AG04450 (cell line): ENCODE data around the gene MRPL46. TPM values are rescaled to one million over a fixed set of nuclear protein-coding genes. Genes with fewer than 3 reads are reported as not detected.

Experiments used
- CTCF ChIA-PET: fragments of 300-600, 350-600 bp; formaldehyde crosslinking; extraction: SDS; loops from one replicate; lab custom pipeline; 2022; ENCODE audit warnings: antibody characterized with exemption, inconsistent platforms; lab: Charles Lee
- POLR2A ChIA-PET: fragments of 350-600 bp; formaldehyde crosslinking; extraction: SDS; loops from one replicate; lab custom pipeline; 2021; ENCODE audit warnings: antibody characterized with exemption, inconsistent platforms; lab: Yijun Ruan, JAX
- DNase-seq: peaks from one replicate; pipeline ENCODE4 v3.0.0-alpha.2; 2011; ENCODE audit warnings: low read depth, low spot score
- H3K27ac ChIP-seq: one replicate; pipeline ENCODE4 v1.5.1; 2012; ENCODE audit warnings: low read depth, low read length, control low read depth
- H3K27me3 ChIP-seq: one replicate; pipeline ENCODE4 v1.6.0; 2012; ENCODE audit warnings: low read length; ENCODE audit not compliant: control insufficient read depth, insufficient read depth
- H3K4me3 ChIP-seq: 2 replicates; pipeline ENCODE4 v1.5.1; 2011; ENCODE audit warnings: mild to moderate bottlenecking, low read depth, low read length, control low read depth
- H3K9me3 ChIP-seq: 2 replicates; pipeline ENCODE4 v1.5.1; 2012; ENCODE audit warnings: low read length; ENCODE audit not compliant: control insufficient read depth, insufficient read depth
- CTCF ChIP-seq: IDR thresholded peaks from 2 replicates; pipeline ENCODE4 v1.5.1; 2011; ENCODE audit warnings: low read depth, low read length, control low read depth, inconsistent platforms
- polyA plus RNA-seq: library from polyadenylated mRNA; depleted of rRNA; stranded (reverse); fragments of >200 nt; gene quantifications from 2 replicates; pipeline ENCODE4 v1.2.3, GENCODE V29; 2011

MRPL46 gene
- polyA plus RNA-seq, 1 experiment = 28.0 TPM

- no peak for DNase-seq
- ChIA-PET POLR2A (no interaction called here), CTCF (interaction anchor here (2.3 kb wide), 1 partner anchor 23 kb away, joined by 5 read pairs; no protein-coding TSS in a partner anchor)
- Histone ChIP-seq H3K27me3 (peaks cover 16% of the 10 kb centered on the region), H3K9me3 (no peaks in the 10 kb centered on the region), H3K4me3 (no peak overlapping the region), H3K27ac (no peak overlapping the region)
- no peak for TF ChIP-seq CTCF
These were observed 35.7 kb downstream of the MRPL46 start for GRCh38 chr15:88431441-88431840.

- H3K27ac ChIP-seq = no peak overlapping the region
- no peak for DNase-seq
- H3K4me3 ChIP-seq = no peak overlapping the region
- POLR2A ChIA-PET = no interaction called here
- CTCF ChIA-PET = no interaction called here
- H3K27me3 ChIP-seq = peaks cover 19% of the 10 kb centered on the region
- TF ChIP-seq CTCF = no peak
- no peaks in the 10 kb centered on the region for H3K9me3 ChIP-seq
These were observed 37.1 kb downstream of the MRPL46 start for GRCh38 chr15:88430051-88430450.

GRCh38 chr15:88428805-88429605, 38.2 kb downstream of the MRPL46 start:
- ChIA-PET POLR2A (no interaction called here), CTCF (no interaction called here)
- Histone ChIP-seq H3K27me3 (peaks cover 19% of the 10 kb centered on the region), H3K27ac (no peak overlapping the region), H3K4me3 (no peak overlapping the region), H3K9me3 (no peaks in the 10 kb centered on the region)
- no peak for DNase-seq
- TF ChIP-seq CTCF = no peak

GRCh38 chr15:88428053-88428452, 39.1 kb downstream of the MRPL46 start:
- ChIA-PET CTCF (no interaction called here), POLR2A (no interaction called here)
- DNase-seq = no peak
- H3K9me3 ChIP-seq = no peaks in the 10 kb centered on the region
- peaks cover 19% of the 10 kb centered on the region for H3K27me3 ChIP-seq
- H3K27ac ChIP-seq = no peak overlapping the region
- no peak for TF ChIP-seq CTCF
- H3K4me3 ChIP-seq = no peak overlapping the region

GRCh38 chr15:88426304-88426703, 40.9 kb downstream of the MRPL46 start:
- Histone ChIP-seq H3K27ac (no peak overlapping the region), H3K9me3 (no peaks in the 10 kb centered on the region), H3K27me3 (peaks cover 19% of the 10 kb centered on the region), H3K4me3 (no peak overlapping the region)
- ChIA-PET CTCF (no interaction called here), POLR2A (no interaction called here)
- TF ChIP-seq CTCF = no peak
- no peak for DNase-seq
